Measurements from ENCODE around the gene LBX1. TPM values are rescaled to one million over a fixed set of nuclear protein-coding genes. Genes with fewer than 3 reads are reported as not detected.

LBX1 gene
- total and polyA plus RNA-seq, 2 donors (not counting 1 experiment from before 2014, with no cell fraction given): not detected

GRCh38 chr10:101217044-101217425 lies 12.2 kb downstream of the LBX1 start:
- Histone ChIP-seq H2AFZ (ENCODE audit: insufficient read depth, low read depth, low read length, poor library complexity, severe bottlenecking) (peak overlapping the region; percentile 28), H3K36me3 (replicated peaks in 1 of 2; ENCODE audit: control extremely low read depth in 1 of 2, control insufficient read depth in 1 of 2, extremely low read depth in 1 of 2, insufficient read depth in 2 of 2, low read length in 1 of 2) (no peaks in the 10 kb centered on the region), H3K9ac (ENCODE audit: low read length) (peak overlapping the region; percentile 8), H4K20me1 (ENCODE audit: control insufficient read depth, insufficient read depth, low read length, poor library complexity, severe bottlenecking) (no peaks in the 10 kb centered on the region), H3K27me3 (replicated peaks in 1 of 4; ENCODE audit: control extremely low read depth in 1 of 4, control insufficient read depth in 3 of 4, insufficient read depth in 4 of 4, low read length in 3 of 4) (peaks cover 0 to 99% (median 75%) of the 10 kb centered on the region in 4 experiments), H3K4me1 (ENCODE audit: control insufficient read depth in 2 of 2, insufficient read depth in 2 of 2, low read length in 2 of 2) (peaks cover 48 to 53% of the 10 kb centered on the region in 2 donors), H3K79me2 (ENCODE audit: control insufficient read depth, insufficient read depth, low read length) (no peaks in the 10 kb centered on the region), H3K4me2 (replicated peaks; ENCODE audit: low read depth, low read length, poor library complexity, severe bottlenecking) (peak overlapping the region; percentile 68), H3K27ac (ENCODE audit: low read length in 2 of 2) (no peak overlapping the region), H3K9me3 (ENCODE audit: control extremely low read depth in 1 of 3, control insufficient read depth in 2 of 3, insufficient read depth in 1 of 3, low read length in 2 of 3) (peaks cover 0 to 52% (median 0%) of the 10 kb centered on the region in 3 donors), H3K4me3 (ENCODE audit: control extremely low read depth in 1 of 5, extremely low read depth in 1 of 5, insufficient read depth in 1 of 5, low read depth in 2 of 5, low read length in 4 of 5) (peak overlapping the region in 1 of 5 experiments; percentile 25)
- intact Hi-C loops (cut with micrococcal nuclease): loop anchor here (2.0 to 10.0 kb wide), 2 partner anchors 20 to 788 kb away; no protein-coding TSS in a partner anchor
- ChIA-PET CTCF (no interaction called here), POLR2A (no interaction called here)
- Mint-ChIP-seq H3K27me3 (peaks cover 72% of the 10 kb centered on the region), H3K4me1 (peaks cover 39% of the 10 kb centered on the region), H3K9me3 (ENCODE audit: insufficient read depth) (no peaks in the 10 kb centered on the region), H3K4me3 (peak overlapping the region; percentile 69), H3K27ac (no peak overlapping the region)
- DNase-seq: no peak
- WGBS (ENCODE audit: insufficient coverage): 6% methylated on average over 16 of the region's 21 CpGs
- ATAC-seq (ENCODE audit: low read depth): no peak
- TF ChIP-seq CTCF (IDR thresholded peaks at IDR 0.05) (no peak), EZH2 (IDR thresholded peaks at IDR 0.05; ENCODE audit: borderline replicate concordance, insufficient read depth, low read depth, low read length, poor library complexity, severe bottlenecking) (no peak)

- DNase-seq: peak; percentile 60
- Histone ChIP-seq H3K27me3 (replicated peaks in 1 of 4; ENCODE audit: control extremely low read depth in 1 of 4, control insufficient read depth in 3 of 4, insufficient read depth in 4 of 4, low read length in 3 of 4) (peaks cover 0 to 99% (median 74%) of the 10 kb centered on the region in 4 experiments), H3K9ac (ENCODE audit: low read length) (peak overlapping the region; percentile 8), H3K27ac (ENCODE audit: low read length in 2 of 2) (no peak overlapping the region), H3K4me1 (ENCODE audit: control insufficient read depth in 2 of 2, insufficient read depth in 2 of 2, low read length in 2 of 2) (peaks cover 47 to 48% of the 10 kb centered on the region in 2 donors), H3K9me3 (ENCODE audit: control extremely low read depth in 1 of 3, control insufficient read depth in 2 of 3, insufficient read depth in 1 of 3, low read length in 2 of 3) (peaks cover 0 to 52% (median 0%) of the 10 kb centered on the region in 3 donors), H3K36me3 (replicated peaks in 1 of 2; ENCODE audit: control extremely low read depth in 1 of 2, control insufficient read depth in 1 of 2, extremely low read depth in 1 of 2, insufficient read depth in 2 of 2, low read length in 1 of 2) (no peaks in the 10 kb centered on the region), H3K79me2 (ENCODE audit: control insufficient read depth, insufficient read depth, low read length) (no peaks in the 10 kb centered on the region), H2AFZ (ENCODE audit: insufficient read depth, low read depth, low read length, poor library complexity, severe bottlenecking) (peak overlapping the region; percentile 6), H4K20me1 (ENCODE audit: control insufficient read depth, insufficient read depth, low read length, poor library complexity, severe bottlenecking) (no peaks in the 10 kb centered on the region), H3K4me2 (replicated peaks; ENCODE audit: low read depth, low read length, poor library complexity, severe bottlenecking) (peak overlapping the region; percentile 68), H3K4me3 (ENCODE audit: control extremely low read depth in 1 of 5, extremely low read depth in 1 of 5, insufficient read depth in 1 of 5, low read depth in 2 of 5, low read length in 4 of 5) (peak overlapping the region in 3 of 5 experiments; percentile 8 to 34 (median 30))
- 11% methylated on average over 36 of the region's 52 CpGs for WGBS (ENCODE audit: insufficient coverage)
- peaks cover 71% of the 10 kb centered on the region for H3K27me3 Mint-ChIP-seq
- H3K27ac Mint-ChIP-seq: peak overlapping the region; percentile 50
- ChIA-PET CTCF (interaction anchor here (0.6 to 4.7 kb wide), 7 partner anchors 21 to 565 kb away, joined by 3 to 47 read pairs (median 23); no protein-coding TSS in a partner anchor), POLR2A (no interaction called here)
- peak overlapping the region; percentile 69 for H3K4me3 Mint-ChIP-seq
- TF ChIP-seq CTCF (IDR thresholded peaks at IDR 0.05) (no peak), EZH2 (IDR thresholded peaks at IDR 0.05; ENCODE audit: borderline replicate concordance, insufficient read depth, low read depth, low read length, poor library complexity, severe bottlenecking) (no peak)
- peaks cover 35% of the 10 kb centered on the region for H3K4me1 Mint-ChIP-seq
- H3K9me3 Mint-ChIP-seq (ENCODE audit: insufficient read depth): no peaks in the 10 kb centered on the region
- ATAC-seq (ENCODE audit: low read depth): no peak
- intact Hi-C loops (cut with micrococcal nuclease): loop anchor here (1.0 to 10.0 kb wide), 3 partner anchors 10 to 788 kb away; no protein-coding TSS in a partner anchor
Measured at GRCh38 chr10:101216207-101217043, 12.8 kb downstream of the LBX1 start.
